ENCODE measurements around the gene DTNBP1.

Gene DTNBP1

GRCh38 chr6:15490242-15491100 lies 172.4 kb downstream of the DTNBP1 start (continued):
- TF ChIP-seq KLF7 (tag by site-specific recombination; IDR thresholded peaks at IDR 0.05; ENCODE audit: borderline replicate concordance) (no peak), ZIC2 (tag by site-specific recombination; IDR thresholded peaks at IDR 0.05) (no peak), ZFP41 (tag by site-specific recombination; IDR thresholded peaks at IDR 0.05; ENCODE audit: borderline replicate concordance) (no peak), ZNF112 (tag by site-specific recombination; IDR thresholded peaks at IDR 0.05) (no peak)

DNA sequence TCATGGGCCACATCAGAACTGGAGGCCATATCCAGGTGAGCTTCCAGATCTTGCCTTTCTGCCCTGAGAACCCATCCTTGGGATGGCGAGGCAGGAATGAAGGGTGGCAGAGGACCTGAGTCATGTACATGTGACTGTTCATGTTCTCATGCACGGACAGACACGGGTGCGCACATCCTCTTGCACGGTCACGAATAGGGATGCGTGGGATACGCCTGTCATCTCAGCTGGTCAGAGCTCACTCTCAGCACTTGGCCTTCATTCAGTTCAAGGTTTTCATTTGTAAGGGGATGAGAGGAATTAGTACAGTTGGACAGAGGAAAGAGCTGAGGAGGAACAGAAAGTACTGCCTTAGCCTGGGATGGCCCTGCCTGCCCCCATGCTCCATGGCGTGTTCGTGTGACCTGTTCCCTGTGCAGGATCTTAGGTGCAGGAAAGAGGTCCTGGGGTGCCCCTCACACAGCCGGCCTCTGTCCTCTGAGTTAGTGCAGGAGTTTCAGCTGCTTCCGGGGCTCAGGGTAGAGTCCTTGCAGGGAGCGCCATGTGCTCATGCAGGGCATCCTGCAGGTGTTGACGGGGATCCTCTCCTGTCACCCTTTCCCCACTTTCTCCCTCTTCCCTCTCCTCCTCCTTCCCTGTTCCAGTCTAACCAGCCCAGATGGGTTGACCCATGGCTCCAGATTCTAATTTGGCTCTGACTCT lies 173.4 kb downstream of the DTNBP1 start:
- POLR2A ChIA-PET, result no interaction called here

DNA sequence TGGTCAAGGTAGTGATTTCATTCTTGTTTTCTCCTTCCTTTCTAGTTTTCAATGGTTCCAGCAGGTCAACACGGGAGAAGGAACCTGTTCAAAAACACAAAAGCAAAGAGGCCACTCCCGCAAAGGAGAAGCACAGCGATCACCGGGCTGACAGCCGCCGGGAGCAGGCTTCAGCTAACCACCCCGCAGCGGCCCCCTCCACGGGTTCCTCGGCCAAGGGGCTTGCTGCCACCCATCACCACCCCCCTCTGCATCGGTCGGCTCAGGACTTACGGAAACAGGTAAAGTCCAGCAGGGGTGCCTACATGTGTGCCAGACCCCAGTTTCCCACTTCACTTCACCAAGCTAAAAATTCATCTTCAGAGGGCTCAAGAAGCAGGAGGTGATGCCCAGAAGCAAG lies 175.6 kb downstream of the DTNBP1 start:
- Histone ChIP-seq H3K9me3 (ENCODE audit: control insufficient read depth, insufficient read depth, low read depth, low read length) (no peaks in the 10 kb centered on the region), H3K36me3 (ENCODE audit: control insufficient read depth in 2 of 2, insufficient read depth in 1 of 2, low read length in 2 of 2) (peaks cover 0 to 36% of the 10 kb centered on the region in 2 experiments; a peak in 1 of 3 replicates), H3K4me3 (ENCODE audit: low read depth, low read length) (no peak overlapping the region), H3K27ac (ENCODE audit: extremely low read depth, low read depth, low read length) (no peak overlapping the region), H3K4me1 (ENCODE audit: control insufficient read depth, insufficient read depth, low read length) (no peaks in the 10 kb centered on the region)
- ChIA-PET CTCF (no interaction called here), POLR2A (no interaction called here)
- TF ChIP-seq ZNF701 (tag by site-specific recombination; IDR thresholded peaks at IDR 0.05), result no peak
- no peak for TF ChIP-seq ZNF280C (tag by site-specific recombination; IDR thresholded peaks at IDR 0.05)
- no peak for TF ChIP-seq ZNF768 (tag by site-specific recombination; IDR thresholded peaks at IDR 0.05)
- no peak for TF ChIP-seq ZNF341 (tag by site-specific recombination; IDR thresholded peaks at IDR 0.05; ENCODE audit: low read depth)
- no peak for TF ChIP-seq ZNF354C (tag by site-specific recombination; IDR thresholded peaks at IDR 0.05; ENCODE audit: borderline replicate concordance, low read depth)
- no peak for TF ChIP-seq ZBTB8A (tag by site-specific recombination; IDR thresholded peaks at IDR 0.05)
- TF ChIP-seq ZNF585B (tag by site-specific recombination; IDR thresholded peaks at IDR 0.05), result no peak
- no peak for TF ChIP-seq ZNF677 (tag by site-specific recombination; IDR thresholded peaks at IDR 0.05)

More for the DNA sequence above, 173.4 kb downstream of the DTNBP1 start:
- no peak overlapping the region for H3K27ac ChIP-seq (ENCODE audit: extremely low read depth, low read depth, low read length)
- peaks cover 0 to 46% of the 10 kb centered on the region in 2 experiments; a peak in 1 of 3 replicates for H3K36me3 ChIP-seq (ENCODE audit: control insufficient read depth in 2 of 2, insufficient read depth in 1 of 2, low read length in 2 of 2)
- H3K4me1 ChIP-seq (ENCODE audit: control insufficient read depth, insufficient read depth, low read length), result 0 out of 2 replicates have a peak, but pooled peaks cover 3% of the 10 kb centered on the region
- H3K4me3 ChIP-seq (ENCODE audit: low read depth, low read length), result no peak overlapping the region
- CTCF ChIA-PET, result no interaction called here
- no peaks in the 10 kb centered on the region for H3K9me3 ChIP-seq (ENCODE audit: control insufficient read depth, insufficient read depth, low read depth, low read length)
- TF ChIP-seq RBAK (tag by site-specific recombination; IDR thresholded peaks at IDR 0.05), result no peak
- TF ChIP-seq KLF7 (tag by site-specific recombination; IDR thresholded peaks at IDR 0.05; ENCODE audit: borderline replicate concordance), result no peak
- TF ChIP-seq SP7 (tag by site-specific recombination; IDR thresholded peaks at IDR 0.05), result no peak
- no peak for TF ChIP-seq ZNF623 (tag by site-specific recombination; IDR thresholded peaks at IDR 0.05)
- TF ChIP-seq REPIN1 (tag by site-specific recombination; IDR thresholded peaks at IDR 0.05; ENCODE audit: low read depth), result no peak
- TF ChIP-seq ZBTB21 (tag by site-specific recombination; IDR thresholded peaks at IDR 0.05), result no peak
- no peak for TF ChIP-seq OVOL3 (tag by site-specific recombination; IDR thresholded peaks at IDR 0.05)
- no peak for TF ChIP-seq ZNF155 (tag by site-specific recombination; IDR thresholded peaks at IDR 0.05)
- no peak for TF ChIP-seq ZNF133 (tag by site-specific recombination; IDR thresholded peaks at IDR 0.05)
- no peak for TF ChIP-seq ZNF24 (tag by site-specific recombination; IDR thresholded peaks at IDR 0.05)
- TF ChIP-seq ZNF791 (tag by site-specific recombination; IDR thresholded peaks at IDR 0.05), result no peak
- no peak for TF ChIP-seq PRDM1 (tag by site-specific recombination; IDR thresholded peaks at IDR 0.05)
- TF ChIP-seq, protein P1, sequence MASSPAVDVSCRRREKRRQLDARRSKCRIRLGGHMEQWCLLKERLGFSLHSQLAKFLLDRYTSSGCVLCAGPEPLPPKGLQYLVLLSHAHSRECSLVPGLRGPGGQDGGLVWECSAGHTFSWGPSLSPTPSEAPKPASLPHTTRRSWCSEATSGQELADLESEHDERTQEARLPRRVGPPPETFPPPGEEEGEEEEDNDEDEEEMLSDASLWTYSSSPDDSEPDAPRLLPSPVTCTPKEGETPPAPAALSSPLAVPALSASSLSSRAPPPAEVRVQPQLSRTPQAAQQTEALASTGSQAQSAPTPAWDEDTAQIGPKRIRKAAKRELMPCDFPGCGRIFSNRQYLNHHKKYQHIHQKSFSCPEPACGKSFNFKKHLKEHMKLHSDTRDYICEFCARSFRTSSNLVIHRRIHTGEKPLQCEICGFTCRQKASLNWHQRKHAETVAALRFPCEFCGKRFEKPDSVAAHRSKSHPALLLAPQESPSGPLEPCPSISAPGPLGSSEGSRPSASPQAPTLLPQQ (tag by site-specific recombination; IDR thresholded peaks at IDR 0.05), result no peak
- no peak for TF ChIP-seq ZNF621 (tag by site-specific recombination; IDR thresholded peaks at IDR 0.05)
- TF ChIP-seq, protein P2, sequence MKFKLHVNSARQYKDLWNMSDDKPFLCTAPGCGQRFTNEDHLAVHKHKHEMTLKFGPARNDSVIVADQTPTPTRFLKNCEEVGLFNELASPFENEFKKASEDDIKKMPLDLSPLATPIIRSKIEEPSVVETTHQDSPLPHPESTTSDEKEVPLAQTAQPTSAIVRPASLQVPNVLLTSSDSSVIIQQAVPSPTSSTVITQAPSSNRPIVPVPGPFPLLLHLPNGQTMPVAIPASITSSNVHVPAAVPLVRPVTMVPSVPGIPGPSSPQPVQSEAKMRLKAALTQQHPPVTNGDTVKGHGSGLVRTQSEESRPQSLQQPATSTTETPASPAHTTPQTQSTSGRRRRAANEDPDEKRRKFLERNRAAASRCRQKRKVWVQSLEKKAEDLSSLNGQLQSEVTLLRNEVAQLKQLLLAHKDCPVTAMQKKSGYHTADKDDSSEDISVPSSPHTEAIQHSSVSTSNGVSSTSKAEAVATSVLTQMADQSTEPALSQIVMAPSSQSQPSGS (tag by site-specific recombination; IDR thresholded peaks at IDR 0.05; ENCODE audit: low read depth), result no peak
- no peak for TF ChIP-seq SALL2 (tag by site-specific recombination; IDR thresholded peaks at IDR 0.05; ENCODE audit: borderline replicate concordance)
- no peak for TF ChIP-seq ZNF114 (tag by site-specific recombination; IDR thresholded peaks at IDR 0.05)
- TF ChIP-seq ZNF544 (tag by site-specific recombination; IDR thresholded peaks at IDR 0.05), result no peak

Data from HEK293 (cell line).